Measurements from ENCODE around the gene TSPEAR. TPM values are rescaled to one million over a fixed set of nuclear protein-coding genes. Genes with fewer than 3 reads are reported as not detected.

The TSPEAR gene
- total and polyA plus RNA-seq, 2 donors (not counting 1 experiment from before 2014, with no cell fraction given) = not detected

- Histone ChIP-seq H4K20me1 (ENCODE audit: control insufficient read depth, extremely low read depth, insufficient read depth, low read length) (no peaks in the 10 kb centered on the region), H3K27me3 (ENCODE audit: control insufficient read depth, insufficient read depth, low read length) (no peaks in the 10 kb centered on the region), H3K9ac (ENCODE audit: insufficient read depth, low read length) (no peak overlapping the region), H2AFZ (ENCODE audit: low read length) (no peak overlapping the region), H3K36me3 (ENCODE audit: control insufficient read depth, insufficient read depth, low read length) (no peaks in the 10 kb centered on the region), H3K27ac (ENCODE audit: insufficient read depth, low read length) (no peak overlapping the region), H3K9me3 (ENCODE audit: control insufficient read depth, insufficient read depth, low read depth, low read length) (no peaks in the 10 kb centered on the region), H3K4me1 (ENCODE audit: control insufficient read depth, extremely low read depth, insufficient read depth, low read length) (no peaks in the 10 kb centered on the region), H3K79me2 (ENCODE audit: control insufficient read depth, insufficient read depth, low read length) (no peaks in the 10 kb centered on the region), H3K4me2 (ENCODE audit: extremely low read depth, insufficient read depth, low read length) (no peak overlapping the region), H3K4me3 (replicated peaks in 1 of 4; ENCODE audit: control extremely low read depth in 1 of 4, insufficient read depth in 1 of 4, low read depth in 3 of 4, low read length in 4 of 4) (no peak overlapping the region)
- TF ChIP-seq CTCF (conservative IDR thresholded peaks at IDR 0.05 in 1 of 2, IDR thresholded peaks at IDR 0.05 in 1 of 2; ENCODE audit: low read depth in 1 of 2, low read length in 2 of 2) = no peak
- DNase-seq (ENCODE audit: low read depth in 2 of 2) = no peak
These were observed 244.9 kb downstream of the TSPEAR start for GRCh38 chr21:44466351-44466954.

- TF ChIP-seq EZH2 (IDR thresholded peaks at IDR 0.05; ENCODE audit: low read length, missing control alignments) = no peak
- TF ChIP-seq CTCF (conservative IDR thresholded peaks at IDR 0.05 in 1 of 2, IDR thresholded peaks at IDR 0.05 in 1 of 2; ENCODE audit: low read depth in 1 of 2, low read length in 2 of 2) = no peak
- DNase-seq (ENCODE audit: low read depth in 2 of 2) = no peak
- no peaks in the 10 kb centered on the region for H4K20me1 ChIP-seq (ENCODE audit: control insufficient read depth, extremely low read depth, insufficient read depth, low read length)
- no peak overlapping the region for H3K4me2 ChIP-seq (ENCODE audit: extremely low read depth, insufficient read depth, low read length)
- H3K27ac ChIP-seq (ENCODE audit: insufficient read depth, low read length) = no peak overlapping the region
- no peak overlapping the region for H3K4me3 ChIP-seq (replicated peaks in 1 of 4; ENCODE audit: control extremely low read depth in 1 of 4, insufficient read depth in 1 of 4, low read depth in 3 of 4, low read length in 4 of 4)
- no peaks in the 10 kb centered on the region for H3K36me3 ChIP-seq (ENCODE audit: control insufficient read depth, insufficient read depth, low read length)
- no peak overlapping the region for H2AFZ ChIP-seq (ENCODE audit: low read length)
- H3K79me2 ChIP-seq (ENCODE audit: control insufficient read depth, insufficient read depth, low read length) = no peaks in the 10 kb centered on the region
- H3K27me3 ChIP-seq (ENCODE audit: control insufficient read depth, insufficient read depth, low read length) = no peaks in the 10 kb centered on the region
- no peak overlapping the region for H3K9ac ChIP-seq (ENCODE audit: insufficient read depth, low read length)
- no peaks in the 10 kb centered on the region for H3K9me3 ChIP-seq (ENCODE audit: control insufficient read depth, insufficient read depth, low read depth, low read length)
- H3K4me1 ChIP-seq (ENCODE audit: control insufficient read depth, extremely low read depth, insufficient read depth, low read length) = no peaks in the 10 kb centered on the region
These were observed 247.0 kb downstream of the TSPEAR start for GRCh38 chr21:44464351-44464750.

GRCh38 chr21:44463724-44464123 is 247.6 kb downstream of the TSPEAR start:
- Histone ChIP-seq H3K27ac (ENCODE audit: insufficient read depth, low read length) (no peak overlapping the region), H3K9ac (ENCODE audit: insufficient read depth, low read length) (no peak overlapping the region), H3K79me2 (ENCODE audit: control insufficient read depth, insufficient read depth, low read length) (no peaks in the 10 kb centered on the region), H3K9me3 (ENCODE audit: control insufficient read depth, insufficient read depth, low read depth, low read length) (no peaks in the 10 kb centered on the region), H2AFZ (ENCODE audit: low read length) (no peak overlapping the region), H3K4me2 (ENCODE audit: extremely low read depth, insufficient read depth, low read length) (no peak overlapping the region), H3K27me3 (ENCODE audit: control insufficient read depth, insufficient read depth, low read length) (no peaks in the 10 kb centered on the region), H3K4me1 (ENCODE audit: control insufficient read depth, extremely low read depth, insufficient read depth, low read length) (no peaks in the 10 kb centered on the region), H4K20me1 (ENCODE audit: control insufficient read depth, extremely low read depth, insufficient read depth, low read length) (no peaks in the 10 kb centered on the region), H3K36me3 (ENCODE audit: control insufficient read depth, insufficient read depth, low read length) (no peaks in the 10 kb centered on the region), H3K4me3 (replicated peaks in 1 of 4; ENCODE audit: control extremely low read depth in 1 of 4, insufficient read depth in 1 of 4, low read depth in 3 of 4, low read length in 4 of 4) (no peak overlapping the region)
- no peak for DNase-seq (ENCODE audit: low read depth in 2 of 2)
- TF ChIP-seq EZH2 (IDR thresholded peaks at IDR 0.05; ENCODE audit: low read length, missing control alignments) = no peak
- TF ChIP-seq CTCF (conservative IDR thresholded peaks at IDR 0.05 in 1 of 2, IDR thresholded peaks at IDR 0.05 in 1 of 2; ENCODE audit: low read depth in 1 of 2, low read length in 2 of 2) = no peak

Measured in fibroblast of lung (primary cell).